Raji (cell line): ENCODE results near the gene VSNL1.

Source experiments
- POLR2A ChIP-seq: IDR thresholded peaks from 2 replicates; pipeline ENCODE4 v1.6.1; 2011; ENCODE audit warnings: low read depth, low read length, control low read depth; ENCODE audit not compliant: insufficient read depth

Gene VSNL1

GRCh38 chr2:17540093-17540812 is at the start of gene VSNL1:
VSNL1 (plus strand) TSS chr2:17540696; CDS start chr2:17592075, 51,379 bp downstream.
- no peak for TF ChIP-seq POLR2A

- TF ChIP-seq POLR2A, result no peak
Observed at GRCh38 chr2:17495590-17495989, 44.9 kb upstream of the VSNL1 start.

GRCh38 chr2:17497718-17498117 is 42.8 kb upstream of the VSNL1 start:
- TF ChIP-seq POLR2A, result no peak

GRCh38 chr2:17506736-17507616 is 33.5 kb upstream of the VSNL1 start:
- no peak for TF ChIP-seq POLR2A

- no peak for TF ChIP-seq POLR2A
Observed at GRCh38 chr2:17515652-17516051, 24.8 kb upstream of the VSNL1 start.

- no peak for TF ChIP-seq POLR2A
Observed at GRCh38 chr2:17517481-17518211, 22.9 kb upstream of the VSNL1 start.

- peak; percentile 49; the same call in 1 of the 2 replicates for TF ChIP-seq POLR2A
Observed at GRCh38 chr2:17518212-17519154, 22.0 kb upstream of the VSNL1 start, which contains the start of gene RAD51AP2. RAD51AP2 (minus strand) TSS chr2:17518440; CDS start chr2:17518415, 25 bp downstream.

- TF ChIP-seq POLR2A, result no peak
Observed at GRCh38 chr2:17519486-17519885, 21.0 kb upstream of the VSNL1 start.

GRCh38 chr2:17520761-17521160 is 19.7 kb upstream of the VSNL1 start:
- no peak for TF ChIP-seq POLR2A

- no peak for TF ChIP-seq POLR2A
Observed at GRCh38 chr2:17521621-17522020, 18.9 kb upstream of the VSNL1 start.

GRCh38 chr2:17522303-17522702 is 18.2 kb upstream of the VSNL1 start:
- no peak for TF ChIP-seq POLR2A

- no peak for TF ChIP-seq POLR2A
Observed at GRCh38 chr2:17529771-17530170, 10.7 kb upstream of the VSNL1 start.

GRCh38 chr2:17533546-17533945 is 7.0 kb upstream of the VSNL1 start:
- TF ChIP-seq POLR2A, result no peak

GRCh38 chr2:17536416-17536815 is 4.1 kb upstream of the VSNL1 start:
- no peak for TF ChIP-seq POLR2A
